Measurements from ENCODE around the gene AASS. TPM values are rescaled to one million over a fixed set of nuclear protein-coding genes. Genes with fewer than 3 reads are reported as not detected.

Gene AASS
- total and polyA plus RNA-seq, 7 experiments from 2014 or later, result 0.31 to 4.1 (median 2.0) TPM

GRCh38 chr7:122166275-122166674 is 22.2 kb upstream of the AASS start:
- Mint-ChIP-seq H3K4me1 (no peaks in the 10 kb centered on the region), H3K9me3 (peaks cover 0 to 5% (median 0%) of the 10 kb centered on the region in 11 donors), H3K36me3 (no peaks in the 10 kb centered on the region), H3K27ac (no peak overlapping the region), H3K4me3 (no peak overlapping the region), H3K27me3 (peaks cover 0 to 4% (median 0%) of the 10 kb centered on the region in 5 donors)
- no peak for DNase-seq
- intact Hi-C loops (cut with micrococcal nuclease), result no loop called here
- ChIA-PET CTCF (no interaction called here), POLR2A (no interaction called here)
- Histone ChIP-seq H3K27ac (ENCODE audit: low read depth, low read length) (no peak overlapping the region), H3K36me3 (ENCODE audit: control insufficient read depth in 2 of 3, insufficient read depth in 3 of 3, low read length in 3 of 3) (no peaks in the 10 kb centered on the region), H3K9me3 (ENCODE audit: control insufficient read depth in 2 of 3, low read length in 3 of 3) (no peaks in the 10 kb centered on the region), H3K27me3 (ENCODE audit: control insufficient read depth in 2 of 2, insufficient read depth in 2 of 2, low read length in 2 of 2) (no peaks in the 10 kb centered on the region), H3K4me1 (ENCODE audit: control insufficient read depth in 2 of 2, insufficient read depth in 2 of 2, low read length in 2 of 2) (no peaks in the 10 kb centered on the region), H3K4me3 (ENCODE audit: low read length) (no peak overlapping the region)
- ATAC-seq, result no peak

- Mint-ChIP-seq H3K4me1 (no peaks in the 10 kb centered on the region), H3K4me3 (no peak overlapping the region), H3K27me3 (peaks cover 0 to 14% (median 5%) of the 10 kb centered on the region in 5 donors), H3K9me3 (peaks cover 0 to 2% (median 0%) of the 10 kb centered on the region in 11 donors), H3K36me3 (no peaks in the 10 kb centered on the region), H3K27ac (no peak overlapping the region)
- ChIA-PET CTCF (no interaction called here), POLR2A (no interaction called here)
- Histone ChIP-seq H3K4me3 (ENCODE audit: low read length) (no peak overlapping the region), H3K36me3 (ENCODE audit: control insufficient read depth in 2 of 3, insufficient read depth in 3 of 3, low read length in 3 of 3) (no peaks in the 10 kb centered on the region), H3K9me3 (ENCODE audit: control insufficient read depth in 2 of 3, low read length in 3 of 3) (no peaks in the 10 kb centered on the region), H3K27ac (ENCODE audit: low read depth, low read length) (no peak overlapping the region), H3K4me1 (ENCODE audit: control insufficient read depth in 2 of 2, insufficient read depth in 2 of 2, low read length in 2 of 2) (no peaks in the 10 kb centered on the region), H3K27me3 (ENCODE audit: control insufficient read depth in 2 of 2, insufficient read depth in 2 of 2, low read length in 2 of 2) (no peaks in the 10 kb centered on the region)
- intact Hi-C loops (cut with micrococcal nuclease), result no loop called here
- ATAC-seq (no peak), DNase-seq (no peak)
These were observed 17.6 kb upstream of the AASS start for GRCh38 chr7:122161628-122162027.

GRCh38 chr7:122155566-122155965 is 11.5 kb upstream of the AASS start:
- no peaks in the 10 kb centered on the region for H3K27me3 ChIP-seq (ENCODE audit: control insufficient read depth in 2 of 2, insufficient read depth in 2 of 2, low read length in 2 of 2)
- H3K4me1 Mint-ChIP-seq, result no peaks in the 10 kb centered on the region
- H3K4me1 ChIP-seq (ENCODE audit: control insufficient read depth in 2 of 2, insufficient read depth in 2 of 2, low read length in 2 of 2), result no peaks in the 10 kb centered on the region
- intact Hi-C loops (cut with micrococcal nuclease), result no loop called here
- CTCF ChIA-PET, result no interaction called here
- H3K9me3 ChIP-seq (ENCODE audit: control insufficient read depth in 2 of 3, low read length in 3 of 3), result no peaks in the 10 kb centered on the region
- peaks cover 2 to 24% (median 17%) of the 10 kb centered on the region in 5 donors for H3K27me3 Mint-ChIP-seq
- peaks cover 0 to 4% (median 0%) of the 10 kb centered on the region in 11 donors for H3K9me3 Mint-ChIP-seq
- no peak overlapping the region for H3K4me3 ChIP-seq (ENCODE audit: low read length)
- ATAC-seq (no peak), DNase-seq (no peak)
- POLR2A ChIA-PET, result no interaction called here
- no peak overlapping the region for H3K4me3 Mint-ChIP-seq
- no peaks in the 10 kb centered on the region for H3K36me3 ChIP-seq (ENCODE audit: control insufficient read depth in 2 of 3, insufficient read depth in 3 of 3, low read length in 3 of 3)
- no peak overlapping the region for H3K27ac Mint-ChIP-seq
- peaks cover 0 to 4% (median 0%) of the 10 kb centered on the region in 5 donors for H3K36me3 Mint-ChIP-seq
- no peak overlapping the region for H3K27ac ChIP-seq (ENCODE audit: low read depth, low read length)

GRCh38 chr7:122148878-122149277 is 4.8 kb upstream of the AASS start:
- Histone ChIP-seq H3K9me3 (ENCODE audit: control insufficient read depth in 2 of 3, low read length in 3 of 3) (no peaks in the 10 kb centered on the region), H3K4me1 (ENCODE audit: control insufficient read depth in 2 of 2, insufficient read depth in 2 of 2, low read length in 2 of 2) (no peaks in the 10 kb centered on the region), H3K27ac (ENCODE audit: low read depth, low read length) (no peak overlapping the region), H3K36me3 (ENCODE audit: control insufficient read depth in 2 of 3, insufficient read depth in 3 of 3, low read length in 3 of 3) (no peaks in the 10 kb centered on the region), H3K4me3 (ENCODE audit: low read length) (no peak overlapping the region), H3K27me3 (ENCODE audit: control insufficient read depth in 2 of 2, insufficient read depth in 2 of 2, low read length in 2 of 2) (no peaks in the 10 kb centered on the region)
- peaks cover 0 to 7% (median 0%) of the 10 kb centered on the region in 5 donors for H3K36me3 Mint-ChIP-seq
- peaks cover 12 to 28% (median 22%) of the 10 kb centered on the region in 5 donors for H3K27me3 Mint-ChIP-seq
- intact Hi-C loops (cut with micrococcal nuclease), result no loop called here
- DNase-seq (no peak), ATAC-seq (no peak)
- ChIA-PET CTCF (no interaction called here), POLR2A (no interaction called here)
- no peak overlapping the region for H3K27ac Mint-ChIP-seq
- no peak overlapping the region for H3K4me3 Mint-ChIP-seq
- H3K9me3 Mint-ChIP-seq, result peaks cover 0 to 3% (median 0%) of the 10 kb centered on the region in 11 donors
- H3K4me1 Mint-ChIP-seq, result peaks cover 8 to 13% (median 9%) of the 10 kb centered on the region in 7 donors

GRCh38 chr7:122148081-122148480 is 4.0 kb upstream of the AASS start:
- ChIA-PET POLR2A (no interaction called here), CTCF (no interaction called here)
- Mint-ChIP-seq H3K4me3 (no peak overlapping the region), H3K4me1 (peaks cover 10 to 19% (median 14%) of the 10 kb centered on the region in 7 donors), H3K27ac (no peak overlapping the region), H3K9me3 (peaks cover 0 to 3% (median 0%) of the 10 kb centered on the region in 11 donors), H3K27me3 (peaks cover 18 to 30% (median 23%) of the 10 kb centered on the region in 5 donors), H3K36me3 (peaks cover 0 to 5% (median 0%) of the 10 kb centered on the region in 5 donors)
- Histone ChIP-seq H3K4me1 (ENCODE audit: control insufficient read depth in 2 of 2, insufficient read depth in 2 of 2, low read length in 2 of 2) (no peaks in the 10 kb centered on the region), H3K27ac (ENCODE audit: low read depth, low read length) (no peak overlapping the region), H3K36me3 (ENCODE audit: control insufficient read depth in 2 of 3, insufficient read depth in 3 of 3, low read length in 3 of 3) (no peaks in the 10 kb centered on the region), H3K4me3 (ENCODE audit: low read length) (no peak overlapping the region), H3K27me3 (ENCODE audit: control insufficient read depth in 2 of 2, insufficient read depth in 2 of 2, low read length in 2 of 2) (no peaks in the 10 kb centered on the region), H3K9me3 (ENCODE audit: control insufficient read depth in 2 of 3, low read length in 3 of 3) (no peaks in the 10 kb centered on the region)
- no peak for ATAC-seq
- intact Hi-C loops (cut with micrococcal nuclease), result no loop called here
- DNase-seq, result no peak

- no peak overlapping the region for H3K4me3 ChIP-seq (ENCODE audit: low read length)
- H3K27ac ChIP-seq (ENCODE audit: low read depth, low read length), result no peak overlapping the region
- H3K4me1 ChIP-seq (ENCODE audit: control insufficient read depth in 2 of 2, insufficient read depth in 2 of 2, low read length in 2 of 2), result no peaks in the 10 kb centered on the region
- no peaks in the 10 kb centered on the region for H3K36me3 ChIP-seq (ENCODE audit: control insufficient read depth in 2 of 3, insufficient read depth in 3 of 3, low read length in 3 of 3)
- POLR2A ChIA-PET, result no interaction called here
- Mint-ChIP-seq H3K36me3 (peaks cover 0 to 3% (median 0%) of the 10 kb centered on the region in 5 donors), H3K27ac (peak overlapping the region in 1 of 9 donors; percentile 45), H3K4me3 (peak overlapping the region in 2 of 10 donors; percentile 24 to 49), H3K9me3 (peaks cover 0 to 3% (median 0%) of the 10 kb centered on the region in 11 donors), H3K4me1 (peaks cover 10 to 31% (median 19%) of the 10 kb centered on the region in 7 donors), H3K27me3 (peaks cover 24 to 38% (median 30%) of the 10 kb centered on the region in 5 donors)
- ATAC-seq (no peak), DNase-seq (no peak)
- intact Hi-C loops (cut with micrococcal nuclease), result no loop called here
- no peaks in the 10 kb centered on the region for H3K9me3 ChIP-seq (ENCODE audit: control insufficient read depth in 2 of 3, low read length in 3 of 3)
- CTCF ChIA-PET, result no interaction called here
- H3K27me3 ChIP-seq (ENCODE audit: control insufficient read depth in 2 of 2, insufficient read depth in 2 of 2, low read length in 2 of 2), result no peaks in the 10 kb centered on the region
These were observed 2.0 kb upstream of the AASS start for GRCh38 chr7:122145937-122146645.

- peaks cover 26 to 41% (median 30%) of the 10 kb centered on the region in 5 donors for H3K27me3 Mint-ChIP-seq
- H3K4me3 Mint-ChIP-seq, result peak overlapping the region; percentile 85 to 99 (median 97)
- ChIA-PET POLR2A (no interaction called here), CTCF (no interaction called here)
- ATAC-seq (peak; percentile 15), DNase-seq (peak in 7 of 9 donors; percentile 6 to 23 (median 11))
- H3K27ac Mint-ChIP-seq, result peak overlapping the region in 6 of 9 donors; percentile 30 to 85 (median 65)
- Histone ChIP-seq H3K36me3 (ENCODE audit: control insufficient read depth in 2 of 3, insufficient read depth in 3 of 3, low read length in 3 of 3) (no peaks in the 10 kb centered on the region), H3K27ac (ENCODE audit: low read depth, low read length) (peak overlapping the region; percentile 63), H3K4me1 (ENCODE audit: control insufficient read depth in 2 of 2, insufficient read depth in 2 of 2, low read length in 2 of 2) (no peaks in the 10 kb centered on the region), H3K4me3 (ENCODE audit: low read length) (peak overlapping the region; percentile 76), H3K9me3 (ENCODE audit: control insufficient read depth in 2 of 3, low read length in 3 of 3) (no peaks in the 10 kb centered on the region), H3K27me3 (ENCODE audit: control insufficient read depth in 2 of 2, insufficient read depth in 2 of 2, low read length in 2 of 2) (no peaks in the 10 kb centered on the region)
- intact Hi-C loops (cut with micrococcal nuclease), result no loop called here
- H3K36me3 Mint-ChIP-seq, result peaks cover 0 to 3% (median 0%) of the 10 kb centered on the region in 5 donors
- H3K9me3 Mint-ChIP-seq, result peaks cover 0 to 3% (median 0%) of the 10 kb centered on the region in 11 donors
- H3K4me1 Mint-ChIP-seq, result peaks cover 10 to 35% (median 19%) of the 10 kb centered on the region in 7 donors
These were observed 686 bp downstream of the AASS start for GRCh38 chr7:122143376-122143750.
